ENCODE data around the gene SLC35F1.

Gene SLC35F1

DNA sequence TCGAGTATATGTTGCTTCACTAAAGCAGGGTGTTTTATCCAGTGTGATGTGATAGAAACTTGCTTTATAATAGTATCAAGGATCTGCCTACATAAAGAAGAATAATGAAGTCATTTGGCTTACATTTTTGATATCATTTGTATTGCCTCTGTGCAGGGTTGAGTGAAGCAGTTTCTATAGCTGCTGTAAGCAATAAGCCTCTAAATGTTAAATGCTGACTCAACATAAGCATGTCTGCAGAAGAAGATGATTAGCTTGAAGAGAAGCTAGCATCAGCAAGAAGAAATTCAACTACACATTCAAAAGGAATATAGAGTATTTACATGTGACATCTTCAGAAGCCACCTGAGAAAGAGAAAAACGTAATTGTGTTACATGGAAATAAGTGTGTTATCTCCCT, 17.6 kb downstream of the SLC35F1 start:
- Histone ChIP-seq H3K9me3 (ENCODE audit: insufficient read depth, low read length) (peaks cover 7% of the 10 kb centered on the region; the same call in 1 of the 2 replicates), H3K4me1 (ENCODE audit: low read length) (no peaks in the 10 kb centered on the region; the same call in 1 of the 2 replicates), H3K4me3 (ENCODE audit: low read length) (no peak overlapping the region), H3K9ac (ENCODE audit: low read length) (no peak overlapping the region), H3K36me3 (replicated peaks; ENCODE audit: low read depth, low read length) (no peaks in the 10 kb centered on the region), H3K79me2 (ENCODE audit: low read length) (no peaks in the 10 kb centered on the region), H2AFZ (ENCODE audit: low read depth, low read length) (no peak overlapping the region), H3K27ac (ENCODE audit: low read length) (no peak overlapping the region), H3K27me3 (ENCODE audit: low read depth, low read length) (no peaks in the 10 kb centered on the region), H4K20me1 (ENCODE audit: insufficient read depth, low read length) (no peaks in the 10 kb centered on the region), H3K4me2 (ENCODE audit: low read length) (no peak overlapping the region)
- TF ChIP-seq, protein P1, sequence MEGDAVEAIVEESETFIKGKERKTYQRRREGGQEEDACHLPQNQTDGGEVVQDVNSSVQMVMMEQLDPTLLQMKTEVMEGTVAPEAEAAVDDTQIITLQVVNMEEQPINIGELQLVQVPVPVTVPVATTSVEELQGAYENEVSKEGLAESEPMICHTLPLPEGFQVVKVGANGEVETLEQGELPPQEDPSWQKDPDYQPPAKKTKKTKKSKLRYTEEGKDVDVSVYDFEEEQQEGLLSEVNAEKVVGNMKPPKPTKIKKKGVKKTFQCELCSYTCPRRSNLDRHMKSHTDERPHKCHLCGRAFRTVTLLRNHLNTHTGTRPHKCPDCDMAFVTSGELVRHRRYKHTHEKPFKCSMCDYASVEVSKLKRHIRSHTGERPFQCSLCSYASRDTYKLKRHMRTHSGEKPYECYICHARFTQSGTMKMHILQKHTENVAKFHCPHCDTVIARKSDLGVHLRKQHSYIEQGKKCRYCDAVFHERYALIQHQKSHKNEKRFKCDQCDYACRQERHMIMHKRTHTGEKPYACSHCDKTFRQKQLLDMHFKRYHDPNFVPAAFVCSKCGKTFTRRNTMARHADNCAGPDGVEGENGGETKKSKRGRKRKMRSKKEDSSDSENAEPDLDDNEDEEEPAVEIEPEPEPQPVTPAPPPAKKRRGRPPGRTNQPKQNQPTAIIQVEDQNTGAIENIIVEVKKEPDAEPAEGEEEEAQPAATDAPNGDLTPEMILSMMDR (IDR thresholded peaks at IDR 0.05; ENCODE audit: low read depth, low read length): no peak
- no peak for TF ChIP-seq EZH2phosphoT487 (IDR thresholded peaks at IDR 0.05; ENCODE audit: low read depth)

DNA sequence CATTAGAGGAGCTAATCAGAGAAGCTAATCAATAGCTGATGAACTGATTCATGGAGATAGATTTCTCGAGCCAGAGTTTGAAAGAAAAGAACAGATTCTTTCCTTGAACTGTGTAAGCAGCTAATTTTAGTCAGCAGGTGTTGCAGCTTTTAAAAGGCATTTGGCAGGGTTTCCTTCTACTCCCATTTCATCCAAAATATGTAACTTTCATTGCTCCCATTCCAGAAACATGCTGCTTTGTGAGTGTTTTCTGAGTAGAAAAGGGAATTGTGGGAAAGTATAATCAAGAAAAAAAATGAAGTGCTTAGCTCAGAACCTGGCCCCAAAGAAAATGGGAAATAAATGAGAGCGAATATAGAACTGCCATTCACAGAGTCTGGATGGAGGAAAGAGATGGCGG, 20.8 kb downstream of the SLC35F1 start:
- Histone ChIP-seq H2AFZ (ENCODE audit: low read depth, low read length) (no peak overlapping the region), H3K4me2 (ENCODE audit: low read length) (no peak overlapping the region), H3K27me3 (ENCODE audit: low read depth, low read length) (no peaks in the 10 kb centered on the region), H3K4me3 (ENCODE audit: low read length) (no peak overlapping the region), H3K9me3 (ENCODE audit: insufficient read depth, low read length) (peaks cover 7% of the 10 kb centered on the region; the same call in 1 of the 2 replicates), H4K20me1 (ENCODE audit: insufficient read depth, low read length) (no peaks in the 10 kb centered on the region), H3K4me1 (ENCODE audit: low read length) (no peaks in the 10 kb centered on the region), H3K9ac (ENCODE audit: low read length) (no peak overlapping the region), H3K27ac (ENCODE audit: low read length) (no peak overlapping the region), H3K79me2 (ENCODE audit: low read length) (no peaks in the 10 kb centered on the region), H3K36me3 (replicated peaks; ENCODE audit: low read depth, low read length) (no peaks in the 10 kb centered on the region)
- TF ChIP-seq, protein P1 (IDR thresholded peaks at IDR 0.05; ENCODE audit: low read depth, low read length): no peak

DNA sequence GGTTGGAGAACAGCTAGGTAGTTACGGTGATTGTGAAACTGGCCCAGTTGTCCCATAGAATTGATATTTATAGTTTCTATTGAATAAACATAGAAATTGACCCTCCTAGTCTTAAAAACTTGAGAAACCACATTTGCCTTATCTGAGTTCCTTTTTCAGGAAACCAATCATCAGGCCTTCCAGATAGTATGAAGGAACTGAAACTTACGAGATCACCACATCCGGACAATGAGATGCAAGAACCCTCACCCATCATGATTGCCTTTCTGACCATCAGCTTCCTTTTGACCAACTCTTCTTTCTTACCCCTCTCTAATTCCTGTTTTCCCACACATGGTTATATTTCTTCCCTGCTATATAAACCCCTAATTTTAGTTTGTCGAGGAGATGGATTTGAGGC, 21.8 kb downstream of the SLC35F1 start:
- Histone ChIP-seq H3K79me2 (ENCODE audit: low read length) (no peaks in the 10 kb centered on the region), H3K36me3 (replicated peaks; ENCODE audit: low read depth, low read length) (no peaks in the 10 kb centered on the region), H3K27ac (ENCODE audit: low read length) (no peak overlapping the region), H3K9ac (ENCODE audit: low read length) (no peak overlapping the region), H3K9me3 (ENCODE audit: insufficient read depth, low read length) (peaks cover 7% of the 10 kb centered on the region; the same call in 1 of the 2 replicates), H3K4me2 (ENCODE audit: low read length) (no peak overlapping the region), H3K27me3 (ENCODE audit: low read depth, low read length) (no peaks in the 10 kb centered on the region), H3K4me3 (ENCODE audit: low read length) (no peak overlapping the region), H3K4me1 (ENCODE audit: low read length) (no peaks in the 10 kb centered on the region), H2AFZ (ENCODE audit: low read depth, low read length) (no peak overlapping the region), H4K20me1 (ENCODE audit: insufficient read depth, low read length) (no peaks in the 10 kb centered on the region)
- no peak for TF ChIP-seq EZH2phosphoT487 (IDR thresholded peaks at IDR 0.05; ENCODE audit: low read depth)
- TF ChIP-seq, protein P1 (IDR thresholded peaks at IDR 0.05; ENCODE audit: low read depth, low read length): no peak

DNA sequence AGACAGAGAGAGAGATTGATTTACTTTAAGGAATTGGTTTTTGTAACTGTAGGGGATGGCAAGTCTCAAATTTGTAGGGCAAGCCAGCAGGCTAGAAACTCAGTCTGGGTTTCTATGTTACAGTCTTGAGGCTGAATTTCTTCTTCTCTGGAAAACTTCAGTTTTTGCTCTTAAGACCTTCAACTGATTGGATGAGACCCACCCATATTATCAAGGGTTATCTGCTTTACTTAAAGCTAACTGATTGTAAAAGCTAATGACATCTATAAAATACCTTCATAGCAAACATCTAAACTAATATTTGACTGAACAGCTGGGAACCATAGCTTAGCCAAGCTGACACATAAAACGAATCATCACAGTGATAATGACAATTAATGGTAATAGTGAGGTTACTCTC, 22.4 kb downstream of the SLC35F1 start:
- Histone ChIP-seq H3K27ac (ENCODE audit: low read length) (no peak overlapping the region), H3K4me1 (ENCODE audit: low read length) (no peaks in the 10 kb centered on the region)

More for the DNA sequence above, 22.4 kb downstream of the SLC35F1 start:
- Histone ChIP-seq H3K9me3 (ENCODE audit: insufficient read depth, low read length) (peaks cover 7% of the 10 kb centered on the region; the same call in 1 of the 2 replicates), H3K36me3 (replicated peaks; ENCODE audit: low read depth, low read length) (no peaks in the 10 kb centered on the region), H3K27me3 (ENCODE audit: low read depth, low read length) (no peaks in the 10 kb centered on the region), H4K20me1 (ENCODE audit: insufficient read depth, low read length) (no peaks in the 10 kb centered on the region), H2AFZ (ENCODE audit: low read depth, low read length) (no peak overlapping the region), H3K9ac (ENCODE audit: low read length) (no peak overlapping the region), H3K79me2 (ENCODE audit: low read length) (no peaks in the 10 kb centered on the region), H3K4me2 (ENCODE audit: low read length) (no peak overlapping the region), H3K4me3 (ENCODE audit: low read length) (no peak overlapping the region)
- no peak for TF ChIP-seq EZH2phosphoT487 (IDR thresholded peaks at IDR 0.05; ENCODE audit: low read depth)
- TF ChIP-seq, protein P1 (IDR thresholded peaks at IDR 0.05; ENCODE audit: low read depth, low read length): no peak
